K562 (cell line): Measurements from ENCODE around the gene OR2T11. TPM values are rescaled to one million over a fixed set of nuclear protein-coding genes. Genes with fewer than 3 reads are reported as not detected.

Experiments used
- ATAC-seq: fragments of 200-7000 bp; cut with Tn5 transposase; 3 replicates; pipeline ENCODE4 v1.9.1; 2020; ENCODE audit warnings: moderate library complexity
- BruUV-seq: library from RNA; stranded (reverse); fragments of 400-500 nt; replicated peaks from 2 replicates; lab custom pipeline; 2021; lab: Mats Ljungman, UMichigan
- CTCF ChIA-PET: fragments of 300-600 bp; formaldehyde crosslinking; extraction: SDS; loops from one replicate; lab custom pipeline; 2021; ENCODE audit warnings: low intra/inter-chr PET ratio; lab: Yijun Ruan, JAX
- POLR2A ChIA-PET: fragments of 300-600, 350-650 bp; sonication (Branson Sonifier 250); formaldehyde crosslinking; extraction: SDS; loops from one replicate; lab custom pipeline; 2021; ENCODE audit warnings: antibody characterized with exemption, inconsistent platforms; lab: Yijun Ruan, JAX
- DNase-seq, 4 experiments: peaks; one replicate each; pipeline versions ENCODE4 v3.0.0 to v3.0.0-alpha.2; 2011 to 2018; ENCODE audit warnings: low spot score in 3 of 4, mixed read lengths in 3 of 4; ENCODE audit errors: extremely low read depth in 1 of 4
- FAIRE-seq: peaks from 2 replicates; lab custom pipeline; 2011; peaks lifted over from hg19 to GRCh38; lab: Jason Lieb, UNC
- H2AFZ ChIP-seq: 2 replicates; pipeline ENCODE4 v1.6.0; 2011; ENCODE audit warnings: low read depth, low read length, control low read depth, inconsistent platforms
- H3K27ac ChIP-seq: fragments of 200-600 bp; 3 replicates; pipeline ENCODE4 v1.8.0; 2011; ENCODE audit warnings: low read depth, mild to moderate bottlenecking, control low read depth, inconsistent platforms, low read length, moderate library complexity, mixed read lengths; ENCODE audit errors: extremely low read depth
- H3K27me3 ChIP-seq, 2 experiments: fragments of 300-600 bp in 1 of 2; 2 replicates in 1 of 2; 3 replicates in 1 of 2; pipeline versions ENCODE4 v1.6.0 to v1.8.0; 2011; ENCODE audit warnings: inconsistent platforms in 2 of 2, low read length in 2 of 2, mild to moderate bottlenecking in 1 of 2, mixed read lengths in 1 of 2, moderate library complexity in 1 of 2; ENCODE audit not compliant: control insufficient read depth in 2 of 2, insufficient read depth in 2 of 2
- H3K36me3 ChIP-seq: fragments of 300-600 bp; 3 replicates; pipeline ENCODE4 v1.8.0; 2011; ENCODE audit warnings: mild to moderate bottlenecking, low read length, inconsistent platforms; ENCODE audit not compliant: control insufficient read depth, insufficient read depth
- H3K4me1 ChIP-seq, 2 experiments: fragments of 200-600 bp in 1 of 2; replicated peaks in 1 of 2; 2 replicates in 1 of 2; 3 replicates in 1 of 2; pipeline versions ENCODE4 v1.5.1 to v1.8.0; 2011; ENCODE audit warnings: inconsistent platforms in 2 of 2, low read length in 2 of 2, mild to moderate bottlenecking in 1 of 2, mixed read lengths in 1 of 2, moderate library complexity in 1 of 2; ENCODE audit not compliant: control insufficient read depth in 2 of 2, insufficient read depth in 2 of 2
- H3K4me2 ChIP-seq: 2 replicates; pipeline ENCODE4 v1.6.1; 2011; ENCODE audit warnings: low read length, control low read depth, inconsistent platforms, mixed read lengths; ENCODE audit not compliant: insufficient read depth
- H3K4me3 ChIP-seq: fragments of 200-600 bp; sonication (generic), shearing (Covaris generic); 2 replicates; pipeline ENCODE4 v1.5.1; 2016; ENCODE audit warnings: control low read depth, inconsistent platforms
- H3K79me2 ChIP-seq: fragments of 200-600 bp; 3 replicates; pipeline ENCODE4 v1.8.0; 2011; ENCODE audit warnings: low read length, inconsistent platforms; ENCODE audit not compliant: control insufficient read depth, insufficient read depth
- H3K9ac ChIP-seq, 2 experiments: 2 replicates each; pipeline versions ENCODE4 v1.6.0 to v1.6.1; 2011; ENCODE audit warnings: low read depth in 2 of 2, low read length in 2 of 2, control low read depth in 1 of 2, inconsistent platforms in 1 of 2, mild to moderate bottlenecking in 1 of 2, mixed read lengths in 1 of 2; ENCODE audit not compliant: insufficient read depth in 1 of 2
- H3K9me1 ChIP-seq: one replicate; pipeline ENCODE4 v1.6.0; 2011; ENCODE audit warnings: inconsistent platforms, mild to moderate bottlenecking, low read length, moderate library complexity; ENCODE audit not compliant: control insufficient read depth, insufficient read depth
- H3K9me3 ChIP-seq: replicated peaks from 2 replicates; pipeline ENCODE4 v1.5.1; 2011; ENCODE audit warnings: low read depth, low read length, inconsistent platforms; ENCODE audit not compliant: control insufficient read depth, insufficient read depth
- H4K20me1 ChIP-seq: replicated peaks from 2 replicates; pipeline ENCODE4 v1.6.1; 2011; ENCODE audit warnings: low read length, inconsistent platforms, mixed read lengths; ENCODE audit not compliant: control insufficient read depth, insufficient read depth
- MTA1 ChIP-seq: fragments of 450-650 bp; IDR thresholded peaks from 2 replicates; pipeline ENCODE4 v1.6.1; 2017; ENCODE audit warnings: borderline replicate concordance
- PTTG1 ChIP-seq: fragments of 450-650 bp; IDR thresholded peaks from 2 replicates; pipeline ENCODE4 v1.6.1; 2016; ENCODE audit warnings: low read depth, mild to moderate bottlenecking, missing genetic modification characterization, missing compliant biosample characterization
- RAD21 ChIP-seq, 2 experiments: fragments of 250-450 bp in 1 of 2; fragments of 450-650 bp in 1 of 2; sonication (Bioruptor Pico) in 1 of 2; formaldehyde crosslinking in 1 of 2; IDR thresholded peaks in 1 of 2; conservative IDR thresholded peaks in 1 of 2; 2 replicates each; pipeline versions ENCODE4 v1.4.0 to v1.8.0; 2020 to 2022; ENCODE audit warnings: mild to moderate bottlenecking in 2 of 2, moderate library complexity in 1 of 2
- RHOXF2B ChIP-seq: fragments of 250-450 bp; sonication (Bioruptor Pico); conservative IDR thresholded peaks from 2 replicates; pipeline ENCODE4 v1.5.1; 2021
- ZNF121 ChIP-seq: sonication (generic); formaldehyde crosslinking; conservative IDR thresholded peaks from 2 replicates; pipeline ENCODE4 v1.8.0; 2022; ENCODE audit warnings: missing genetic modification reagents
- ZNF311 ChIP-seq: fragments of 250-450 bp; sonication (Bioruptor Pico); IDR thresholded peaks from 2 replicates; pipeline ENCODE4 v1.4.0; 2020; ENCODE audit warnings: mild to moderate bottlenecking, moderate library complexity
- WGBS: fragments of 100-300 bp; shearing (Covaris generic); methylation state at CpG from one replicate; pipeline ENCODE4 v1.1.6; 2016; ENCODE audit warnings: low coverage, mixed read lengths; ENCODE audit not compliant: insufficient coverage; ENCODE audit errors: missing lambda C conversion rate; 5-methylcytosine and 5-hydroxymethylcytosine counted together
- in situ Hi-C: fragments of 300-500 bp; cut with MboI; formaldehyde crosslinking; loops from 4 replicates; pipeline ENCODE4 v1.15.0; 2018; ENCODE audit warnings: inconsistent platforms, mixed read lengths
- intact Hi-C: fragments of 100-400 bp; cut with micrococcal nuclease; formaldehyde crosslinking; loops from 2 replicates; pipeline ENCODE4 v1.14.2; 2022
- polyA plus RNA-seq, 8 experiments: library from polyadenylated mRNA; depleted of rRNA in 4 of 8; stranded (reverse) in 5 of 8; unstranded in 3 of 8; fragments of >200 nt; fragmentation: Nextera tagmentation in 2 of 8; fragmentation: Illumina TruSeq in 1 of 8; extraction: Ambion mirVana in 2 of 8; extraction: Trizol in 1 of 8; gene quantifications; 2 replicates each; pipeline versions ENCODE4 v1.2.1 to v1.2.3, GENCODE V29; 2011 to 2014; ENCODE audit warnings: inconsistent platforms in 1 of 8, missing spikeins in 1 of 8
- total RNA-seq, 7 experiments: library from RNA; depleted of rRNA in 6 of 7; stranded (reverse); fragments of >200 nt in 6 of 7; fragmentation: Illumina TruSeq in 2 of 7; extraction: Trizol in 2 of 7; gene quantifications; 2 replicates each; pipeline versions ENCODE4 v1.2.1 to v1.2.3, GENCODE V29; 2011 to 2021; ENCODE audit warnings: low replicate concordance in 1 of 7
- TF ChIP-seq, protein P1 (sequence below): sonication (generic); formaldehyde crosslinking; IDR thresholded peaks from 2 replicates; pipeline ENCODE4 v1.9.0; 2022; ENCODE audit warnings: mild to moderate bottlenecking, missing genetic modification reagents
- TF ChIP-seq, protein P2 (sequence below), 2 experiments: fragments of 450-650 bp; conservative IDR thresholded peaks; 2 replicates each; pipeline ENCODE4 v1.6.1; 2017; ENCODE audit warnings: mild to moderate bottlenecking in 2 of 2, moderate library complexity in 2 of 2
- TF ChIP-seq, protein P3 (sequence below), 3 experiments: IDR thresholded peaks in 2 of 3; conservative IDR thresholded peaks in 1 of 3; 2 replicates each; pipeline ENCODE4 v1.5.1; 2011 to 2012; ENCODE audit warnings: low read length in 3 of 3, mild to moderate bottlenecking in 3 of 3, control low read depth in 2 of 3, improper control_type of control experiment in 1 of 3, inconsistent platforms in 1 of 3, low read depth in 1 of 3, mixed read lengths in 1 of 3, moderate library complexity in 1 of 3; ENCODE audit not compliant: insufficient read depth in 2 of 3

Gene OR2T11
- total and polyA plus RNA-seq, 9 of the 15 experiments (the other 6 are each of a cell fraction or from before 2014, with no cell fraction given), result not detected

DNA sequence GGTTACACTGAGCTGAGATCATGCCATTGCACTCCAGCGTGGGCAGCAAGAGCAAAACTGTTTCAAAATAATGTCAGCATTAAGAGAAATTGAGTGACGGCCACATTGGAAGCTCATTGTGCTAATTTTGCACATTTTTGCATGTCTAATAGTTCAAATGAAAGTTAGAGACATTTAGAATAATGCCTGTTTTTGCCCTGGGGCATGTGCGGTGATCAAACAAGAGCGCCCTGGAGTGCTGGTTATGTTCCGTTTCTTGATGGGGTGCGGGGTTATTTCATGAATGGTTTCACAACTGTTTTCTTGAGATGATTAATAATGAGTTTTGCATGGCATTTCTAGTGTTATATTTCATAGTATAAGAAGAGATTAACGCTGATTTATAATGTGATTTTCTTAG is 13.1 kb downstream of the OR2T11 start:
- POLR2A ChIA-PET, result no interaction called here
- CTCF ChIA-PET, result no interaction called here
- in situ Hi-C loops, result no loop called here

DNA sequence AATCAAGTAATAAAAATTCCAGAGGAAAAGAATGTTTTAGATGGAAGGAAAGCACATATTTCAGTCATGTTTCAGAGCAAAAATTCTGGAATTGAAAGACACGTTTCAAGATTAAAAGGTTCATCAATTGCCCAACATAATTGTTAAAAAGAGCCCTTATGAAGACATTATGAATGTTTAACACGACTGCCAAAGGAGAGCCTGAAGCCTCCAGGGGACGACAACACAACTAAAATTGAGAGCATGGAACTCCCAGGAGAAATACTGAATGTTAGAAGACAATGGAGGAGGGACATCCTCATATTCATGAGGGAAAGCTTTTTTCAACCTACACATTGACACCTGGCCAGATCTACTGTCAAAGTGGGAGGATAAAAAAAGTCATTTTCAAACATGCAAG is 16.0 kb downstream of the OR2T11 start:
- H3K27me3 ChIP-seq, result no peaks in the 10 kb centered on the region
- no peaks in the 10 kb centered on the region for H3K79me2 ChIP-seq
- H3K4me2 ChIP-seq, result no peak overlapping the region
- H3K4me3 ChIP-seq, result no peak overlapping the region
- POLR2A ChIA-PET, result no interaction called here
- intact Hi-C loops (no loop called here), in situ Hi-C loops (no loop called here)
- no peak overlapping the region for H3K27ac ChIP-seq
- no peaks in the 10 kb centered on the region for H3K9me3 ChIP-seq
- ATAC-seq, result peak; percentile 64; the same call in 2 of the 3 replicates
- 0% methylated on average over 1 of the region's 3 CpGs for WGBS
- H2AFZ ChIP-seq, result no peak overlapping the region
- H3K9ac ChIP-seq, result no peak overlapping the region
- CTCF ChIA-PET, result interaction anchor here (0.7 kb wide), 1 partner anchor 188 kb away, joined by 5 read pairs; no protein-coding TSS in a partner anchor
- DNase-seq, result peak in 2 of 4 experiments; percentile 5 to 39
- BruUV-seq, result no TSS peak
- no peaks in the 10 kb centered on the region for H3K4me1 ChIP-seq
- no peaks in the 10 kb centered on the region for H3K36me3 ChIP-seq
- H4K20me1 ChIP-seq, result no peaks in the 10 kb centered on the region
- no peaks in the 10 kb centered on the region for H3K9me1 ChIP-seq
- no peak for FAIRE-seq
- TF ChIP-seq MTA1 (no peak), PTTG1 (no peak), ZNF121 (CRISPR knock-in tag) (no peak), ZNF311 (CRISPR knock-in tag) (no peak), RAD21 (CRISPR knock-in tag; conservative IDR thresholded peaks at IDR 0.05 in 1 of 2, IDR thresholded peaks at IDR 0.05 in 1 of 2) (peak; percentile 22 to 56; a peak in 3 of 4 replicates)
- TF ChIP-seq, protein P1, sequence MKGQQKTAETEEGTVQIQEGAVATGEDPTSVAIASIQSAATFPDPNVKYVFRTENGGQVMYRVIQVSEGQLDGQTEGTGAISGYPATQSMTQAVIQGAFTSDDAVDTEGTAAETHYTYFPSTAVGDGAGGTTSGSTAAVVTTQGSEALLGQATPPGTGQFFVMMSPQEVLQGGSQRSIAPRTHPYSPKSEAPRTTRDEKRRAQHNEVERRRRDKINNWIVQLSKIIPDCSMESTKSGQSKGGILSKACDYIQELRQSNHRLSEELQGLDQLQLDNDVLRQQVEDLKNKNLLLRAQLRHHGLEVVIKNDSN (CRISPR knock-in tag), result no peak
- TF ChIP-seq, protein P2, sequence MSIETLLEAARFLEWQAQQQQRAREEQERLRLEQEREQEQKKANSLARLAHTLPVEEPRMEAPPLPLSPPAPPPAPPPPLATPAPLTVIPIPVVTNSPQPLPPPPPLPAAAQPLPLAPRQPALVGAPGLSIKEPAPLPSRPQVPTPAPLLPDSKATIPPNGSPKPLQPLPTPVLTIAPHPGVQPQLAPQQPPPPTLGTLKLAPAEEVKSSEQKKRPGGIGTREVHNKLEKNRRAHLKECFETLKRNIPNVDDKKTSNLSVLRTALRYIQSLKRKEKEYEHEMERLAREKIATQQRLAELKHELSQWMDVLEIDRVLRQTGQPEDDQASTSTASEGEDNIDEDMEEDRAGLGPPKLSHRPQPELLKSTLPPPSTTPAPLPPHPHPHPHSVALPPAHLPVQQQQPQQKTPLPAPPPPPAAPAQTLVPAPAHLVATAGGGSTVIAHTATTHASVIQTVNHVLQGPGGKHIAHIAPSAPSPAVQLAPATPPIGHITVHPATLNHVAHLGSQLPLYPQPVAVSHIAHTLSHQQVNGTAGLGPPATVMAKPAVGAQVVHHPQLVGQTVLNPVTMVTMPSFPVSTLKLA (conservative IDR thresholded peaks at IDR 0.05), result no peak
- TF ChIP-seq, protein P3, sequence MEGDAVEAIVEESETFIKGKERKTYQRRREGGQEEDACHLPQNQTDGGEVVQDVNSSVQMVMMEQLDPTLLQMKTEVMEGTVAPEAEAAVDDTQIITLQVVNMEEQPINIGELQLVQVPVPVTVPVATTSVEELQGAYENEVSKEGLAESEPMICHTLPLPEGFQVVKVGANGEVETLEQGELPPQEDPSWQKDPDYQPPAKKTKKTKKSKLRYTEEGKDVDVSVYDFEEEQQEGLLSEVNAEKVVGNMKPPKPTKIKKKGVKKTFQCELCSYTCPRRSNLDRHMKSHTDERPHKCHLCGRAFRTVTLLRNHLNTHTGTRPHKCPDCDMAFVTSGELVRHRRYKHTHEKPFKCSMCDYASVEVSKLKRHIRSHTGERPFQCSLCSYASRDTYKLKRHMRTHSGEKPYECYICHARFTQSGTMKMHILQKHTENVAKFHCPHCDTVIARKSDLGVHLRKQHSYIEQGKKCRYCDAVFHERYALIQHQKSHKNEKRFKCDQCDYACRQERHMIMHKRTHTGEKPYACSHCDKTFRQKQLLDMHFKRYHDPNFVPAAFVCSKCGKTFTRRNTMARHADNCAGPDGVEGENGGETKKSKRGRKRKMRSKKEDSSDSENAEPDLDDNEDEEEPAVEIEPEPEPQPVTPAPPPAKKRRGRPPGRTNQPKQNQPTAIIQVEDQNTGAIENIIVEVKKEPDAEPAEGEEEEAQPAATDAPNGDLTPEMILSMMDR (IDR thresholded peaks at IDR 0.05 in 2 of 3, conservative IDR thresholded peaks at IDR 0.05 in 1 of 3; ENCODE audit: insufficient read depth in 2 of 3, low read depth in 1 of 3, low read length in 3 of 3), result peak; percentile 24 to 45 (median 41); a peak in 2 of 6 replicates

More for the DNA sequence above, 13.1 kb downstream of the OR2T11 start:
- DNase-seq (no peak), ATAC-seq (no peak), FAIRE-seq (no peak)
- BruUV-seq, result no TSS peak
- no peaks in the 10 kb centered on the region for H3K36me3 ChIP-seq
- no peaks in the 10 kb centered on the region for H3K27me3 ChIP-seq
- no peaks in the 10 kb centered on the region for H3K9me1 ChIP-seq
- H4K20me1 ChIP-seq, result no peaks in the 10 kb centered on the region
- H3K4me1 ChIP-seq, result no peaks in the 10 kb centered on the region
- H3K4me2 ChIP-seq, result no peak overlapping the region
- H3K27ac ChIP-seq, result no peak overlapping the region
- WGBS, result 3% methylated on average over 6 of the region's 7 CpGs
- intact Hi-C loops, result loop anchor here (1.0 kb wide), 1 partner anchor 186 kb away; no protein-coding TSS in a partner anchor
- no peak overlapping the region for H3K4me3 ChIP-seq
- no peaks in the 10 kb centered on the region for H3K9me3 ChIP-seq
- H2AFZ ChIP-seq, result no peak overlapping the region
- no peaks in the 10 kb centered on the region for H3K79me2 ChIP-seq
- no peak overlapping the region for H3K9ac ChIP-seq
- TF ChIP-seq RHOXF2B (CRISPR knock-in tag), result no peak
